Keratinocyte (primary cell): ENCODE measurements around the gene PDE1C.

Source experiments
- CTCF ChIP-seq, 3 experiments: IDR thresholded peaks in 1 of 3; conservative IDR thresholded peaks in 1 of 3; optimal IDR thresholded peaks in 1 of 3; 2 replicates in 2 of 3; 3 replicates in 1 of 3; pipeline versions ENCODE3 to v1.5.1; 2011; ENCODE audit warnings: low read length in 3 of 3, mild to moderate bottlenecking in 3 of 3, moderate library complexity in 2 of 3, control low read depth in 1 of 3, inconsistent platforms in 1 of 3; ENCODE audit not compliant: insufficient read depth in 2 of 3; ENCODE audit errors: extremely low read depth in 1 of 3
- EZH2 ChIP-seq: IDR thresholded peaks from one replicate; pipeline ENCODE4 v1.6.1; 2012; ENCODE audit warnings: inconsistent platforms, mild to moderate bottlenecking, low read length, moderate library complexity

GRCh38 chr7:32089256-32089655 lies 19.0 kb upstream of the PDE1C start:
- no peak for TF ChIP-seq CTCF (optimal IDR thresholded peaks at IDR 0.05 in 1 of 3, IDR thresholded peaks at IDR 0.05 in 1 of 3, conservative IDR thresholded peaks at IDR 0.05 in 1 of 3; ENCODE audit: extremely low read depth in 1 of 3, insufficient read depth in 2 of 3, low read length in 3 of 3)
- TF ChIP-seq EZH2: no peak
